Measurements from ENCODE around the gene PGM3.

GRCh38 chr6:83202031-83202430 is 9.0 kb upstream of the PGM3 start:
- TF ChIP-seq, protein P1, sequence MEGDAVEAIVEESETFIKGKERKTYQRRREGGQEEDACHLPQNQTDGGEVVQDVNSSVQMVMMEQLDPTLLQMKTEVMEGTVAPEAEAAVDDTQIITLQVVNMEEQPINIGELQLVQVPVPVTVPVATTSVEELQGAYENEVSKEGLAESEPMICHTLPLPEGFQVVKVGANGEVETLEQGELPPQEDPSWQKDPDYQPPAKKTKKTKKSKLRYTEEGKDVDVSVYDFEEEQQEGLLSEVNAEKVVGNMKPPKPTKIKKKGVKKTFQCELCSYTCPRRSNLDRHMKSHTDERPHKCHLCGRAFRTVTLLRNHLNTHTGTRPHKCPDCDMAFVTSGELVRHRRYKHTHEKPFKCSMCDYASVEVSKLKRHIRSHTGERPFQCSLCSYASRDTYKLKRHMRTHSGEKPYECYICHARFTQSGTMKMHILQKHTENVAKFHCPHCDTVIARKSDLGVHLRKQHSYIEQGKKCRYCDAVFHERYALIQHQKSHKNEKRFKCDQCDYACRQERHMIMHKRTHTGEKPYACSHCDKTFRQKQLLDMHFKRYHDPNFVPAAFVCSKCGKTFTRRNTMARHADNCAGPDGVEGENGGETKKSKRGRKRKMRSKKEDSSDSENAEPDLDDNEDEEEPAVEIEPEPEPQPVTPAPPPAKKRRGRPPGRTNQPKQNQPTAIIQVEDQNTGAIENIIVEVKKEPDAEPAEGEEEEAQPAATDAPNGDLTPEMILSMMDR (conservative IDR thresholded peaks at IDR 0.05): no peak
- TF ChIP-seq EZH2 (IDR thresholded peaks at IDR 0.05; ENCODE audit: low read depth): no peak

All from PC-9 (cell line).